ENCODE measurements around the gene PCDH15.

DNA sequence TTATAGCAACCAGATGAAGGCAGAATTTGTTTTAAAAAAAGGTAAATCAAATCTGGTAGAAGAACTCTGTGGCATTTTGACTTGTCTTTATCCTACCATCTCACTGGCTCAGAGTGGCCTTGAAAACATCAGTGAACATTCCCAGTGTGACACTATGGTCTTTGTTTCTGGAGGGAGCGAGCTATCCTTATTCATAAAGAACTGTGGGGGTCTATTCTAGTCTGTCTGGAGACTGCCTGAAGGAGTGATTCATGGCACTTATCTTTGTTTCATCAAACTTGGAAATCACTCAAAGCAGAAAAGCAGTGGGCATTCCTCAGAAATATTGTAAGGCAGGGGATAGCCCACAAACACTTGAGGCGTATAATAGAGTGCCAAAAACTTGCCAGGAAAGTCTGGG, 719.1 kb downstream of the PCDH15 start:
- no peak for TF ChIP-seq SP1 (IDR thresholded peaks at IDR 0.05)
- TF ChIP-seq TARDBP (IDR thresholded peaks at IDR 0.05), result no peak
- TF ChIP-seq HDGF (IDR thresholded peaks at IDR 0.05; ENCODE audit: borderline replicate concordance), result no peak
- TF ChIP-seq SUZ12 (IDR thresholded peaks at IDR 0.05), result no peak
- no peak for TF ChIP-seq NFRKB (IDR thresholded peaks at IDR 0.05)
- no peak for TF ChIP-seq BHLHE40 (IDR thresholded peaks at IDR 0.05; ENCODE audit: borderline replicate concordance)
- no peak for TF ChIP-seq FOXA1 (IDR thresholded peaks at IDR 0.05)
- TF ChIP-seq ZNF384 (IDR thresholded peaks at IDR 0.05), result no peak

Measured in HEK293T (cell line).